Hepatocyte (in vitro differentiated cells): ENCODE data around the gene PTN.

ENCODE experiments used
- CTCF ChIP-seq: fragments of 200-600 bp; sonication (generic); IDR thresholded peaks from 2 replicates; pipeline ENCODE4 v1.5.1; 2016; ENCODE audit warnings: antibody characterized with exemption, mild to moderate bottlenecking; ENCODE audit not compliant: poor library complexity
- EZH2 ChIP-seq: fragments of 200-600 bp; sonication (generic); IDR thresholded peaks from 2 replicates; pipeline ENCODE4 v1.6.1; 2016; ENCODE audit warnings: antibody characterized with exemption, mild to moderate bottlenecking, borderline replicate concordance

GRCh38 chr7:137328373-137329120, 15.0 kb downstream of the PTN start:
- no peak for TF ChIP-seq CTCF
- TF ChIP-seq EZH2: no peak
